Ovary (tissue), 3 donors: ENCODE data around the gene MBNL1.

Experiments used
- CTCF ChIP-seq, 3 donors: fragments of 450-650 bp in 2 of 3; fragments of 200-600 bp in 1 of 3; IDR thresholded peaks; one replicate each; pipeline versions ENCODE4 v1.5.1 to v1.8.0; 2016 to 2022; ENCODE audit warnings: antibody characterized with exemption in 3 of 3, mild to moderate bottlenecking in 1 of 3
- POLR2A ChIP-seq: fragments of 450-650 bp; IDR thresholded peaks from one replicate; pipeline ENCODE4 v1.6.1; 2017; ENCODE audit warnings: antibody characterized with exemption, mild to moderate bottlenecking, moderate library complexity
- donor health status: DM: no; HTN: no; CAD: no.

- no peak for TF ChIP-seq CTCF (IDR thresholded peaks at IDR 0.05)
- TF ChIP-seq POLR2A = no peak
Measured at GRCh38 chr3:152316318-152316717, 47.6 kb downstream of the MBNL1 start.
